Activated CD8-positive, alpha-beta T cell treated with anti-CD3 and anti-CD28 coated beads for 36 hours (primary cell): Measurements from ENCODE around the gene CMTM6. TPM values are rescaled to one million over a fixed set of nuclear protein-coding genes. Genes with fewer than 3 reads are reported as not detected.
A peak's percentile ranks its signal among the peaks of the same experiment; 100 is the strongest.

ENCODE experiments used
- ATAC-seq: fragments of 200-7000 bp; cut with Tn5 transposase; one replicate; pipeline ENCODE4 v1.10.0; 2021; ENCODE audit warnings: mild to moderate bottlenecking, moderate library complexity
- CTCF ChIA-PET: fragments of 350-600 bp; sonication (Branson Sonifier 250); formaldehyde crosslinking; loops from one replicate; lab custom pipeline; 2021; ENCODE audit warnings: antibody characterized with exemption; lab: Charles Lee
- POLR2A ChIA-PET: fragments of 350-600 bp; sonication (Branson Sonifier 250); formaldehyde crosslinking; loops from one replicate; lab custom pipeline; 2021; ENCODE audit warnings: antibody characterized with exemption; lab: Charles Lee
- DNase-seq: peaks from one replicate; pipeline ENCODE4 v3.0.0-alpha.2; 2020
- H3K27ac Mint-ChIP-seq: one replicate; pipeline ENCODE4 v1.8.0; 2021; ENCODE audit warnings: mild to moderate bottlenecking, mixed read lengths
- H3K27me3 Mint-ChIP-seq: one replicate; pipeline ENCODE4 v1.8.0; 2021; ENCODE audit warnings: mixed read lengths
- H3K36me3 Mint-ChIP-seq: one replicate; pipeline ENCODE4 v1.8.0; 2021; ENCODE audit warnings: low read depth, mixed read lengths
- H3K4me1 Mint-ChIP-seq: one replicate; pipeline ENCODE4 v1.8.0; 2021; ENCODE audit warnings: low read depth, mixed read lengths
- H3K4me3 Mint-ChIP-seq: one replicate; pipeline ENCODE4 v1.8.0; 2021; ENCODE audit warnings: mild to moderate bottlenecking, moderate library complexity, mixed read lengths
- H3K9me3 Mint-ChIP-seq: one replicate; pipeline ENCODE4 v1.8.0; 2021; ENCODE audit warnings: mixed read lengths
- CTCF ChIP-seq: fragments of 200-600 bp; IDR thresholded peaks from one replicate; pipeline ENCODE4 v1.8.0; 2022; ENCODE audit warnings: antibody characterized with exemption, mild to moderate bottlenecking
- intact Hi-C: fragments of 100-400 bp; cut with micrococcal nuclease; formaldehyde crosslinking; loops from one replicate; pipeline ENCODE4 v1.10.0; 2022
- total RNA-seq, 2 experiments: library from RNA; stranded (reverse); gene quantifications; one replicate each; pipeline ENCODE4 v1.2.3, GENCODE V29; 2021

The CMTM6 gene
- total RNA-seq, 2 experiments from 2014 or later, result 49.8 to 50.1 TPM

DNA sequence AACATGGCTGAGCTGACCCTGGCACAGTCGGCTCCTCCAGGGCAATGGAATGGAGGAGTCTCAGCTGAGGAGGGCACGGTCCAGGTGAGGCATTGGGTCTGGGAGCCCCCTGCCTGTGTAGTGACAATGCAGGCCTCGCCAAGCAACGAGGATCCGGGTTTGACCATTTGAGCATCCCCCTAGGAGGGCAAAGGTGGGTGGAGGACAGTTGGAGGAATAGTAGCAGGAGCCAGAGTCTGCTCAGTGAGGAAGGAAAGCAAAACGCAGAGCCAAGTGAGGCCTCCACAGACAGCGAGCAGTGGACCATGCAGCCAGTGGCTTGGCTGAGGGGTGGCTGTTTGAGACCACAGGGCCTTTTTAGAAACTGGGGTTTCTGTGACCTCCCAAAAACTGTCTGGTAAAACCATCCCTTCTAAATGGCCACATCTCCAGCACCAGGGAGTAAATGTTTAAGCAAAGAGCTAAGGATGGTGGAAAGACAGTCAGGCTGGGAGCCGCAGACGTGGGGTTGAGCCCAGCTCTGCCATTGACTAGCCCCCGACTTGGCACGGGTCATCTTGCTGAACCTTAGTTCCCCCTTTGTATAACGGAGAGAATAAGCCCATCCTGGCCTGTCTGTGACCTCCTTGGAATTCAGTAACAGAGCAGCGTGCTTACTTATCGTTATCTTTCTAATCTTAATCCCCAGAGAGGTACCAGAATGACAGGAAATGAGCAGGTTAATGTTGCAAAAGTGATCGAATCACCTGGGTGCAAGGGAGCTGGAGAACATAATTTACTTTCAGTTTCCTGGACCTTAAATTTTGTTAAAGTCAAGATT, 46.8 kb downstream of the CMTM6 start:
- peaks cover 22% of the 10 kb centered on the region for H3K36me3 Mint-ChIP-seq
- ChIA-PET CTCF (interaction anchor here (0.8 to 4.4 kb wide), 7 partner anchors 11 to 81 kb away, joined by 3 to 38 read pairs (median 4); no protein-coding TSS in a partner anchor), POLR2A (interaction anchor here (0.6 to 2.5 kb wide), 9 partner anchors 17 to 65 kb away, joined by 3 to 8 read pairs (median 5); no protein-coding TSS in a partner anchor)
- H3K4me1 Mint-ChIP-seq, result peaks cover 45% of the 10 kb centered on the region
- intact Hi-C loops, result no loop called here
- H3K27ac Mint-ChIP-seq, result no peak overlapping the region
- no peaks in the 10 kb centered on the region for H3K9me3 Mint-ChIP-seq
- TF ChIP-seq CTCF, result no peak
- ATAC-seq, result no peak
- DNase-seq, result no peak
- no peaks in the 10 kb centered on the region for H3K27me3 Mint-ChIP-seq
- H3K4me3 Mint-ChIP-seq, result no peak overlapping the region

GRCh38 chr3:32454731-32455608, 47.7 kb downstream of the CMTM6 start:
- POLR2A ChIA-PET, result interaction anchor here (0.6 to 1.8 kb wide), 6 partner anchors 19 to 64 kb away, joined by 3 to 8 read pairs (median 5); no protein-coding TSS in a partner anchor
- H3K27ac Mint-ChIP-seq, result peak overlapping the region; percentile 6

GRCh38 chr3:32454111-32454510, 48.5 kb downstream of the CMTM6 start:
- no peak for TF ChIP-seq CTCF
- intact Hi-C loops, result no loop called here
- Mint-ChIP-seq H3K36me3 (peaks cover 26% of the 10 kb centered on the region), H3K27me3 (no peaks in the 10 kb centered on the region), H3K4me3 (no peak overlapping the region), H3K4me1 (peaks cover 42% of the 10 kb centered on the region), H3K9me3 (no peaks in the 10 kb centered on the region), H3K27ac (peak overlapping the region; percentile 6)
- ATAC-seq (no peak), DNase-seq (no peak)
- ChIA-PET POLR2A (interaction anchor here (1.7 to 1.8 kb wide), 2 partner anchors 21 to 34 kb away, joined by 6 to 8 read pairs; no protein-coding TSS in a partner anchor), CTCF (interaction anchor here (1.0 to 4.4 kb wide), 3 partner anchors 14 to 21 kb away, joined by 3 to 38 read pairs (median 5); no protein-coding TSS in a partner anchor)

More at GRCh38 chr3:32454731-32455608, 47.7 kb downstream of the CMTM6 start:
- CTCF ChIA-PET, result interaction anchor here (0.8 to 4.4 kb wide), 5 partner anchors 11 to 80 kb away, joined by 3 to 38 read pairs (median 5); no protein-coding TSS in a partner anchor
- Mint-ChIP-seq H3K36me3 (peaks cover 26% of the 10 kb centered on the region), H3K4me3 (no peak overlapping the region), H3K4me1 (peaks cover 50% of the 10 kb centered on the region), H3K27me3 (no peaks in the 10 kb centered on the region), H3K9me3 (no peaks in the 10 kb centered on the region)
- DNase-seq (no peak), ATAC-seq (no peak)
- intact Hi-C loops, result no loop called here
- no peak for TF ChIP-seq CTCF

DNA sequence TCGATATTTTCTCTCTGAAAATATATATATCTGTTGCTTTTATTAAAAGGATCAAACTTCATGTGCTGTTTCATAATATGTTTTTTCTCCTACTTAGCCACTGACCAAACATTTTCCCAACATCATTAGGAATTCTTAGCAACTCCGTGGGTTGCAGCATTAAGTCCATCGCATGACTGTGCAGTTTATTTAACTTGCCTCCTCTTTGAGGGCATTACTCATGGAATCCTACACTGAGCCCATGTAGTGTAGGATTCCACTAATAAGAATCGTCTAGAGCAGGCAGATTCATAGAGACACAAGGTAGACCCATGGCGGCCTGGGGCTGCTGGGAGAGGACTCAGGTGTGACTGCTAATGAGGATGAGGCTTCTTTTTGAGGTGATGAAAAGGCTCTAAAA, 49.3 kb downstream of the CMTM6 start:
- CTCF ChIA-PET, result no interaction called here
- Mint-ChIP-seq H3K9me3 (no peaks in the 10 kb centered on the region), H3K36me3 (peaks cover 28% of the 10 kb centered on the region), H3K4me1 (peaks cover 43% of the 10 kb centered on the region), H3K27ac (no peak overlapping the region), H3K4me3 (no peak overlapping the region), H3K27me3 (no peaks in the 10 kb centered on the region)
- ATAC-seq (no peak), DNase-seq (no peak)
- POLR2A ChIA-PET, result no interaction called here
- intact Hi-C loops, result no loop called here
- no peak for TF ChIP-seq CTCF
